ENCODE data around the gene OR9G1.
"Not testable (repeated sequence)": the region's sequence is repeated elsewhere in the genome, so short reads cannot be mapped to it uniquely, and the experiment has no call there.

Gene OR9G1

GRCh38 chr11:56698795-56699194, at the start of gene OR9G1:
OR9G1 (plus strand) TSS chr11:56699095; CDS start chr11:56700388, 1,293 bp downstream.
- no peak for FAIRE-seq

GRCh38 chr11:56659755-56660154, 39.1 kb upstream of the OR9G1 start:
- FAIRE-seq, result no peak

- FAIRE-seq, result no peak
Observed at GRCh38 chr11:56663386-56663785, 35.5 kb upstream of the OR9G1 start, which contains the start of gene OR5AR1. OR5AR1 (plus strand) TSS chr11:56663686; CDS start chr11:56663686, 0 bp downstream.

GRCh38 chr11:56670984-56671383, 27.9 kb upstream of the OR9G1 start:
- FAIRE-seq, result no peak

- FAIRE-seq, result no peak
Observed at GRCh38 chr11:56688554-56689100, 10.3 kb upstream of the OR9G1 start.

GRCh38 chr11:56691179-56691578, 7.7 kb upstream of the OR9G1 start:
- not testable (repeated sequence) for FAIRE-seq

- no peak for FAIRE-seq
Observed at GRCh38 chr11:56693428-56693827, 5.5 kb upstream of the OR9G1 start.

- FAIRE-seq, result no peak
Observed at GRCh38 chr11:56700242-56700913, 1.5 kb downstream of the OR9G1 start.

GRCh38 chr11:56700914-56701485, 2.1 kb downstream of the OR9G1 start:
- FAIRE-seq, result no peak

- no peak for FAIRE-seq
Observed at GRCh38 chr11:56705784-56706396, 7.0 kb downstream of the OR9G1 start.

GRCh38 chr11:56706486-56706885, 7.6 kb downstream of the OR9G1 start:
- FAIRE-seq, result no peak

GRCh38 chr11:56714206-56714605, 15.3 kb downstream of the OR9G1 start:
- no peak for FAIRE-seq

GRCh38 chr11:56716379-56716854, 17.5 kb downstream of the OR9G1 start:
- no peak for FAIRE-seq

- no peak for FAIRE-seq
Observed at GRCh38 chr11:56720513-56720912, 21.6 kb downstream of the OR9G1 start.

- FAIRE-seq, result no peak
Observed at GRCh38 chr11:56740107-56740506, 41.2 kb downstream of the OR9G1 start.

GRCh38 chr11:56740886-56741285, 42.0 kb downstream of the OR9G1 start:
- FAIRE-seq, result no peak

GRCh38 chr11:56748597-56748996, 49.7 kb downstream of the OR9G1 start, which contains the start of gene OR9G4:
OR9G4 (minus strand) TSS chr11:56748697; CDS start chr11:56743766, 4,931 bp downstream.
- FAIRE-seq, result no peak

GRCh38 chr11:56750190-56750589, 51.3 kb downstream of the OR9G1 start:
- FAIRE-seq, result no peak

- no peak for FAIRE-seq
Observed at GRCh38 chr11:56751480-56751879, 52.6 kb downstream of the OR9G1 start.

Measured in endometrium (tissue), 2 donors.